Thoracic aorta (tissue), 2 donors: ENCODE results near the gene IER2. TPM values are rescaled to one million over a fixed set of nuclear protein-coding genes. Genes with fewer than 3 reads are reported as not detected.

Experiments
- ATAC-seq: fragments of 150-250 bp; one replicate; pipeline ENCODE4 v1.8.0; 2017; ENCODE audit warnings: low read depth; ENCODE audit not compliant: insufficient number of reproducible peaks, low FRiP score
- DNase-seq: peaks from one replicate; pipeline ENCODE4 v3.0.0-alpha.2; 2020; ENCODE audit warnings: low spot score
- H3K27ac ChIP-seq, 2 donors: fragments of 200-600 bp; sonication (generic); 1 replicate in 1 of 2; 2 replicates in 1 of 2; pipeline ENCODE4 v1.5.1; 2016; ENCODE audit warnings: mild to moderate bottlenecking in 2 of 2, moderate library complexity in 2 of 2
- H3K27me3 ChIP-seq: fragments of 200-600 bp; sonication (generic); replicated peaks from 2 replicates; pipeline ENCODE4 v1.6.0; 2016; ENCODE audit warnings: mild to moderate bottlenecking; ENCODE audit not compliant: insufficient read depth
- H3K36me3 ChIP-seq: fragments of 200-600 bp; sonication (generic); one replicate; pipeline ENCODE4 v1.5.1; 2016
- H3K4me1 ChIP-seq, 2 donors: fragments of 200-600 bp; sonication (generic); 1 replicate in 1 of 2; 2 replicates in 1 of 2; pipeline versions ENCODE4 v1.5.1 to v1.6.0; 2016; ENCODE audit warnings: low read depth in 2 of 2, mild to moderate bottlenecking in 1 of 2; ENCODE audit not compliant: control insufficient read depth in 1 of 2
- H3K4me3 ChIP-seq: fragments of 200-600 bp; sonication (generic); 2 replicates; pipeline ENCODE4 v1.5.1; 2016; ENCODE audit warnings: mild to moderate bottlenecking
- H3K9me3 ChIP-seq: fragments of 200-600 bp; sonication (generic); 2 replicates; pipeline ENCODE4 v1.5.1; 2016
- total RNA-seq, 2 donors: library from RNA; depleted of rRNA; stranded (reverse); fragments of >200 nt; gene quantifications; one replicate each; pipeline versions ENCODE4 v1.1.0 to v1.2.3, GENCODE V29; 2016
- TF ChIP-seq, protein P1 (sequence below): fragments of 200-600 bp; sonication (generic); IDR thresholded peaks from one replicate; pipeline ENCODE4 v1.5.1; 2019; ENCODE audit warnings: antibody characterized with exemption

The IER2 gene
- total RNA-seq, 2 donors from 2014 or later: 125 to 440 TPM

DNA sequence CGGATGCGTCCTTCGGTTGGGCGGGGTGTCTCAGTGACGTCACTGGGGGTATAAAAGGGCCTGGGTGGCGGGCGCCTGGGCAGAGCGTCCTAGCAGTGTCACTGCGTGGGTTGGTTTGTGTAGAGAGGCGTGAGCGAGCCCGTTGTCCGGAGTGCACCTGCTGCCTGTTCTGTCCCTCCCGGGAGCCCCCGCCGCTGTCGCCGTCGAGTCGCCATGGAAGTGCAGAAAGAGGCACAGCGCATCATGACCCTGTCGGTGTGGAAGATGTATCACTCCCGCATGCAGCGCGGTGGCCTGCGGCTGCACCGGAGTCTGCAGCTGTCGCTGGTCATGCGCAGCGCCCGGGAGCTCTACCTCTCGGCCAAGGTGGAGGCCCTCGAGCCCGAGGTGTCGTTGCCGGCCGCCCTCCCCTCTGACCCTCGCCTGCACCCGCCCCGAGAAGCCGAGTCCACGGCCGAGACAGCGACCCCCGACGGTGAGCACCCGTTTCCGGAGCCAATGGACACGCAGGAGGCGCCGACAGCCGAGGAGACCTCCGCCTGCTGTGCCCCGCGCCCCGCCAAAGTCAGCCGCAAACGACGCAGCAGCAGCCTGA lies 2.9 kb downstream of the IER2 start:
- peak overlapping the region; percentile 99 to 100 for H3K27ac ChIP-seq
- H3K9me3 ChIP-seq: no peaks in the 10 kb centered on the region
- H3K4me3 ChIP-seq: peak overlapping the region; percentile 100
- H3K36me3 ChIP-seq: no peaks in the 10 kb centered on the region
- no peaks in the 10 kb centered on the region for H3K27me3 ChIP-seq
- TF ChIP-seq, protein P1, sequence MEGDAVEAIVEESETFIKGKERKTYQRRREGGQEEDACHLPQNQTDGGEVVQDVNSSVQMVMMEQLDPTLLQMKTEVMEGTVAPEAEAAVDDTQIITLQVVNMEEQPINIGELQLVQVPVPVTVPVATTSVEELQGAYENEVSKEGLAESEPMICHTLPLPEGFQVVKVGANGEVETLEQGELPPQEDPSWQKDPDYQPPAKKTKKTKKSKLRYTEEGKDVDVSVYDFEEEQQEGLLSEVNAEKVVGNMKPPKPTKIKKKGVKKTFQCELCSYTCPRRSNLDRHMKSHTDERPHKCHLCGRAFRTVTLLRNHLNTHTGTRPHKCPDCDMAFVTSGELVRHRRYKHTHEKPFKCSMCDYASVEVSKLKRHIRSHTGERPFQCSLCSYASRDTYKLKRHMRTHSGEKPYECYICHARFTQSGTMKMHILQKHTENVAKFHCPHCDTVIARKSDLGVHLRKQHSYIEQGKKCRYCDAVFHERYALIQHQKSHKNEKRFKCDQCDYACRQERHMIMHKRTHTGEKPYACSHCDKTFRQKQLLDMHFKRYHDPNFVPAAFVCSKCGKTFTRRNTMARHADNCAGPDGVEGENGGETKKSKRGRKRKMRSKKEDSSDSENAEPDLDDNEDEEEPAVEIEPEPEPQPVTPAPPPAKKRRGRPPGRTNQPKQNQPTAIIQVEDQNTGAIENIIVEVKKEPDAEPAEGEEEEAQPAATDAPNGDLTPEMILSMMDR: no peak
- H3K4me1 ChIP-seq: peaks cover 13 to 32% of the 10 kb centered on the region in 2 donors
- peak; percentile 11 for ATAC-seq
- peak; percentile 87 for DNase-seq

DNA sequence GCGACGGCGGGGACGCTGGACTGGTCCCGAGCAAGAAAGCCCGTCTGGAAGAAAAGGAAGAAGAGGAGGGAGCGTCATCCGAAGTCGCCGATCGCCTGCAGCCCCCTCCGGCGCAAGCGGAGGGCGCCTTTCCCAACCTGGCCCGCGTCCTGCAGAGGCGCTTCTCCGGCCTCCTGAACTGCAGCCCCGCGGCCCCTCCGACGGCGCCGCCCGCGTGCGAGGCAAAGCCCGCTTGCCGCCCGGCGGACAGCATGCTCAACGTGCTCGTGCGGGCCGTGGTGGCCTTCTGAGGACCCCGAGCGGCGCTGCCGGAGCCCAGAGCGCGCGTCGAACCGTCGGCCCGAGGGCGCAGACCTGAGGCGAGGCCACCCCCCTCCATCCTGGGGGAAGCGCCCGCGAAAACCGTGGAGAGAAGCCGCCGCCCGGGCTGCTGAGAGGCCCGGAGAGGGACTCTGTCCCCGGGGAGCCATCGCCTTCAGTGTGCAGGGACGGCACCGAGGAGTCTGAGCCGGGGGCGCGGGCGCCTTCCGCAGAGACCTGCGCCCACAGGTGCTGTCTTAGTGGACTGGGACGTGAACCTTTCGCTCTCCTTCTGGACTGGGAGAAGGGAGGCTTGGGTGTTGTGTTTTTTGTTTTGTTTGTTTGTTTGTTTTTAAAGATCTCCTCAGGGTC lies 3.5 kb downstream of the IER2 start:
- Histone ChIP-seq H3K27me3 (no peaks in the 10 kb centered on the region), H3K9me3 (no peaks in the 10 kb centered on the region), H3K36me3 (no peaks in the 10 kb centered on the region), H3K27ac (peak overlapping the region; percentile 99 to 100), H3K4me3 (peak overlapping the region; percentile 100), H3K4me1 (peaks cover 7 to 26% of the 10 kb centered on the region in 2 donors)
- TF ChIP-seq, protein P1: no peak
- ATAC-seq (no peak), DNase-seq (no peak)

DNA sequence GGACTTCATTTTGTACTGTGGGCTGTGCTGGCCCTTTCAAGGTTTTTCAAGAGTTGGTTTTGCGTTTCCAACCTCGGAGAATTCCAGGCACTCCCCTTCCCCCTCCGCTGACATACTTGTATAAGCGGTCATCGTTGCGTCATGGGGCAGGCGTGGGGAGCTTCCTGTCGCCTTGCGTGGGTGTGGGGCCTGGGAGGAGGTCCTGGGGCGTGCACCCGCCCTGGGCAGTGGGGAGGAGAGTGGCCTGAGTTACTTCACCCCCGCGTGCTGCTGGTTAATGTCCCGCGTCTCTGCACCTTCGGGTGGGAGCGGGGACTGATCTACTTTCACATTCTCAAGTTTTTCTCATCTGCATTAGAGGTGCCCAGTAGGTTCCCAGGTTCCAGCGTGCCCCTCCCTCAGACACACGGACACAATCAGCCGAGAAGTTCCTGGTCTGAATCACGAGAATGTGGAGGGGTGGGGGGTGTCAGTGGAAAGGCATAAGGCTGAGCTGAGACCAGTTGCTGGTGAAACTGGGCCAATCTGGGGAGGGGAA lies 4.1 kb downstream of the IER2 start:
- H3K4me3 ChIP-seq: peak overlapping the region; percentile 100
- DNase-seq (peak; percentile 93), ATAC-seq (no peak)
- no peaks in the 10 kb centered on the region for H3K9me3 ChIP-seq
- H3K36me3 ChIP-seq: no peaks in the 10 kb centered on the region
- no peaks in the 10 kb centered on the region for H3K27me3 ChIP-seq
- peak overlapping the region; percentile 99 to 100 for H3K27ac ChIP-seq
- H3K4me1 ChIP-seq: peaks cover 3 to 20% of the 10 kb centered on the region in 2 donors
- TF ChIP-seq, protein P1: no peak

DNA sequence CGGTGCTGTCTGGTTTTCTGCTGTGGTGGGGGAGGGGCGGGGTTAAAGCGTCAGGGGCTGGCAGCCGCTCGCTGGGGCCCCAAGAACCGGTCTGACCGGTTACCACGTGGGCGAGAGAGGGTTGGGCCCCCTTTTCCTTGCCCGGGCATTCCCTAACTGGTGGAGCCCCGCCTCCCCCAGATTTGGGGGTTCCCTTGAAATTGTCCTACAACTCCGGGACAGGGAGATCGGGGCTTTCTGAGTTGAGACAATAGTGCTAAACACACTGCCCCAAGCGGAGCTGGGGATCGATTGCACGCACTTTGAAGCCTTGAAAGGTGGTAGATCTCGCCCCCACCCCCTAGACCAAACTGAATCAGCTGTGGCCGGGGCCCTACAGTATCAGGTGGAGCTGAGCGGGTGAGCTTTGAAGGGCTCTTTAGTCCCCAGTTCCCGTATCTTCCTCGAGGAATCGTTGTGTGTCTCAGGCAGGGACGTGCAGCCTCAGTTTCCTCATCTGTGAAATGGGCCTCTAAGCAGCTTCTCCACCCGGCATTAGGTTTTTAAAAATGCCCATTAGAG lies 4.8 kb downstream of the IER2 start:
- Histone ChIP-seq H3K4me1 (peaks cover 3 to 18% of the 10 kb centered on the region in 2 donors), H3K27ac (peak overlapping the region; percentile 99 to 100), H3K27me3 (no peaks in the 10 kb centered on the region), H3K36me3 (no peaks in the 10 kb centered on the region), H3K4me3 (peak overlapping the region; percentile 100), H3K9me3 (no peaks in the 10 kb centered on the region)
- DNase-seq (no peak), ATAC-seq (no peak)
- TF ChIP-seq, protein P1: no peak
